Smooth muscle cell (in vitro differentiated cells): ENCODE data around the gene HYAL1. TPM values are rescaled to one million over a fixed set of nuclear protein-coding genes. Genes with fewer than 3 reads are reported as not detected.

Source experiments
- DNase-seq: peaks from one replicate; lab custom pipeline; 2025; ENCODE audit not compliant: unreplicated experiment; lab: John Stamatoyannopoulos, UW
- H2AFZ ChIP-seq: fragments of 200-600 bp; sonication (generic); 2 replicates; pipeline ENCODE4 v1.6.0; 2016; ENCODE audit warnings: antibody characterized with exemption, low read depth, mild to moderate bottlenecking
- H3F3A ChIP-seq: fragments of 200-600 bp; sonication (generic); 2 replicates; pipeline ENCODE4 v1.6.0; 2017; ENCODE audit warnings: antibody characterized with exemption, low read depth
- H3K27ac ChIP-seq: fragments of 200-600 bp; sonication (generic); 2 replicates; pipeline ENCODE4 v1.5.1; 2016; ENCODE audit warnings: low read depth, mild to moderate bottlenecking
- H3K27me3 ChIP-seq: fragments of 200-600 bp; sonication (generic); 2 replicates; pipeline ENCODE4 v1.6.1; 2016; ENCODE audit warnings: low read depth, mild to moderate bottlenecking
- H3K36me3 ChIP-seq: fragments of 200-600 bp; sonication (generic); 2 replicates; pipeline ENCODE4 v1.5.1; 2016; ENCODE audit warnings: low read depth
- H3K4me1 ChIP-seq: fragments of 200-600 bp; sonication (generic); 2 replicates; pipeline ENCODE4 v1.5.1; 2016; ENCODE audit warnings: low read depth
- H3K4me2 ChIP-seq: fragments of 200-600 bp; sonication (generic); 2 replicates; pipeline ENCODE4 v1.6.0; 2016; ENCODE audit warnings: mild to moderate bottlenecking
- H3K4me3 ChIP-seq: fragments of 200-600 bp; sonication (generic); 2 replicates; pipeline ENCODE4 v1.5.1; 2016; ENCODE audit warnings: mild to moderate bottlenecking
- H3K79me2 ChIP-seq: fragments of 200-600 bp; sonication (generic); 2 replicates; pipeline ENCODE4 v1.6.0; 2016; ENCODE audit warnings: low read depth, mild to moderate bottlenecking
- H3K9ac ChIP-seq: fragments of 200-600 bp; sonication (generic); 2 replicates; pipeline ENCODE4 v1.6.0; 2016; ENCODE audit warnings: low read depth
- H3K9me3 ChIP-seq: fragments of 200-600 bp; sonication (generic); replicated peaks from 2 replicates; pipeline ENCODE4 v1.5.1; 2016; ENCODE audit warnings: low read depth
- H4K20me1 ChIP-seq: fragments of 200-600 bp; sonication (generic); 2 replicates; pipeline ENCODE4 v1.6.0; 2016; ENCODE audit warnings: low read depth
- CTCF ChIP-seq: fragments of 200-600 bp; sonication (generic); IDR thresholded peaks from 2 replicates; pipeline ENCODE4 v1.5.1; 2017; ENCODE audit warnings: borderline replicate concordance, mild to moderate bottlenecking, antibody characterized with exemption; ENCODE audit not compliant: insufficient read depth, poor library complexity, severe bottlenecking
- WGBS: methylation state at CpG from one replicate; pipeline ENCODE4 v1.1.7; 2016; ENCODE audit warnings: low lambda C conversion rate; 5-methylcytosine and 5-hydroxymethylcytosine counted together
- polyA plus RNA-seq: library from polyadenylated mRNA; unstranded; fragments of >200 nt; fragmentation: Nextera tagmentation; extraction: Ambion mirVana; gene quantifications from 2 replicates; pipeline ENCODE4 v1.2.1, GENCODE V29; 2016
- total RNA-seq: library from RNA; depleted of rRNA; stranded (reverse); fragments of >200 nt; gene quantifications from 2 replicates; pipeline ENCODE4 v1.2.3, GENCODE V29; 2014

Gene HYAL1
- total and polyA plus RNA-seq, 2 experiments from 2014 or later, result 1.0 TPM; not detected in 1

DNA sequence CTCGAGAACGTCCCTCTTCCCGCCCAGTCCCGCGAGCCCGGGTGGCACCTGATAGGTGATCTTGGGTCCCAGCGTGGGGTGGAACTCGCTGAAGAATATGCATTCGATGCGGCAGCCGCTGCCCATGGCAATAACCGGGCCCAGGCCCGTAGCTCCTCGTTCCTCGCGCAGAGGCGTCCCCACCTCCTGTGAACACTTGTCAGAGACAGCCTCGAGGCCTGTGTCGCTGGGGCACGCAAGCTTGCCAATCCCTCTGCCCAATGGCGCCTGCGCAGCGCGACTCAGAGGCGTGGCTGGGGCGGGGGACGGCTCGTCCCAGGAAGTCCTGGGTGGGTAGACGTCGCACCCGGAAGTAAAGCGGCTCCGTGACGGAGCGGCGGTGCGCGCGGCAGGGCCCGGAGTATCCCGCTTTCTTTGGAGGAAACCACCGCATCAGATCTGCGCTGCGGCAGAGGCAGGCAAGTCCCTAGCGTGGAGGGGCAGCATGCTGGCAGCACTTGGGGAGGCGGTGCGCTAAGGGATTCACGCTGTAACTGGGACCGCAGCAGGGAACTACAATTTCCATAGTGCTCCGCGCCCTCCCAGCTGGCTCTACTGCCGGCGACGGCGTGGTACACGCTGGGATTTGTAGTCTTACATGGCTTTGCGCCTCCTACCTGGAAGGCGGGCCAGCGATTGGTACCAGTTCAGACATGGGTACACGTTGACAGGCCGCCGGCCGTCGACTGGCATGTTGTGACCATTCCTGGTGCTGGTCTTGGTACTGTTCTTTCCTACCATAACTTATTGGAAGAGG lies 47.4 kb upstream of the HYAL1 start, which contains the start of the genes CYB561D2 and NPRL2:
TSS of gene CYB561D2 (plus strand) at position 336 of the 796 bp plus-strand sequence. CDS start 572 bp downstream, outside the sequence.
TSS of gene NPRL2 (minus strand) at position 249 of the 796 bp plus-strand sequence. CDS start at position 126, 123 bp downstream.
- H2AFZ ChIP-seq, result peak within 1 kb of the TSS; percentile 71
- H3K79me2 ChIP-seq, result peaks cover 26% of the 10 kb centered on the region

GRCh38 chr3:50350213-50350526 lies 46.8 kb upstream of the HYAL1 start:
- Histone ChIP-seq H4K20me1 (peaks cover 4% of the 10 kb centered on the region), H3K9ac (peak overlapping the region; percentile 70), H2AFZ (peak overlapping the region; percentile 71), H3K9me3 (no peaks in the 10 kb centered on the region), H3K27ac (peak overlapping the region; percentile 64), H3F3A (peaks cover 9% of the 10 kb centered on the region), H3K36me3 (no peaks in the 10 kb centered on the region), H3K4me2 (peak overlapping the region; percentile 94), H3K79me2 (peaks cover 22% of the 10 kb centered on the region), H3K4me1 (peaks cover 17% of the 10 kb centered on the region), H3K27me3 (no peaks in the 10 kb centered on the region), H3K4me3 (peak overlapping the region; percentile 81)
- no peak for TF ChIP-seq CTCF
- DNase-seq, result no peak
- WGBS, result 48% methylated on average over 7 of the region's 7 CpGs

More for the DNA sequence above, 47.4 kb upstream of the HYAL1 start, which contains the start of the genes CYB561D2 and NPRL2:
- Histone ChIP-seq H4K20me1 (peaks cover 10% of the 10 kb centered on the region), H3K4me3 (peak within 1 kb of the TSS; percentile 81), H3K4me1 (peaks cover 15% of the 10 kb centered on the region), H3K27me3 (no peaks in the 10 kb centered on the region), H3F3A (peaks cover 8% of the 10 kb centered on the region), H3K27ac (peak within 1 kb of the TSS; percentile 64), H3K9me3 (no peaks in the 10 kb centered on the region), H3K36me3 (no peaks in the 10 kb centered on the region), H3K4me2 (peak within 1 kb of the TSS; percentile 94), H3K9ac (peak within 1 kb of the TSS; percentile 70)
- 2% methylated on average over 58 of the region's 64 CpGs for WGBS
- DNase-seq, result peak; percentile 89
- TF ChIP-seq CTCF, result no peak

DNA sequence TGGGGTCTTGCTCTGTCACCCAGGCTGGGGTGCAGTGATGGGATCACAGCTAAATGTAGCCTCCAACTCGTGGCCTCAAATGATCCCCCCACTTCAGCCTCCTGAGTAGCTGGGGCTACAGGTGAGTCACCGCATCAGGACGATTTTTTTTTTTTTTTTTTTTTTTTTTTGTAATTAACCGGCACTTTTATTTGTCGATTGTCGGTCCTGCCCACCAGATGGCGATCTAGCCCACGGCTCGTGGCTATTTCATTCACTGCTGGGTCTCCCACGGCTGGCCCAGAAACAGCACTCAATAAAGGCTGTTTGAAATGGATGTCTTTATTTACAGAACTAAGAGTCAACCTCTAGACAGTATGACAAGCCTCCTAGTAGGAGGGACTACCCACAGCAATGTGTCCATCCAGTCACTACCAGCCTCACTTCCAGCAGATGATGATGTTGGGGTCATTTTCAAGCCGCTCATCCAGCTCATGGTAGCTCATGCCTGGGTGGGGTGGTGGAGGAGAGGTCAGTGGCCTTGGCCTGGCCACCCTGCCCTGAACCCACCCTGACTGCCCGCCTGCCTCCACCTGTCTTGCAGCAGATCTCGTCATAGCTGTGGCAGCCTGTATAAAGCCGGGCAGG lies 43.9 kb upstream of the HYAL1 start:
- peaks cover 22% of the 10 kb centered on the region for H3K79me2 ChIP-seq
- WGBS, result 24% methylated on average over 13 of the region's 14 CpGs
- no peak overlapping the region for H3K4me3 ChIP-seq
- H3K36me3 ChIP-seq, result no peaks in the 10 kb centered on the region
- no peak overlapping the region for H2AFZ ChIP-seq
- no peak overlapping the region for H3K4me2 ChIP-seq
- H3K9ac ChIP-seq, result no peak overlapping the region
- no peaks in the 10 kb centered on the region for H3K9me3 ChIP-seq
- H3K27ac ChIP-seq, result no peak overlapping the region
- peaks cover 18% of the 10 kb centered on the region for H3K4me1 ChIP-seq
- peaks cover 9% of the 10 kb centered on the region for H3F3A ChIP-seq
- peak; percentile 56 for TF ChIP-seq CTCF
- H3K27me3 ChIP-seq, result no peaks in the 10 kb centered on the region
- DNase-seq, result peak; percentile 20
- H4K20me1 ChIP-seq, result no peaks in the 10 kb centered on the region
